PC-3 (cell line): ENCODE results near the gene APMAP. TPM values are rescaled to one million over a fixed set of nuclear protein-coding genes. Genes with fewer than 3 reads are reported as not detected.

Experiments
- ATAC-seq: fragments of 200-7000 bp; cut with Tn5 transposase; 2 replicates; pipeline ENCODE4 v1.9.1; 2020; ENCODE audit warnings: mild to moderate bottlenecking, moderate library complexity
- BruUV-seq: library from RNA; stranded (reverse); fragments of 400-500 nt; replicated peaks from 2 replicates; lab custom pipeline; 2021; lab: Mats Ljungman, UMichigan
- CTCF ChIA-PET: fragments of 300-600 bp; sonication (Branson Sonifier 250); formaldehyde crosslinking; loops from one replicate; lab custom pipeline; 2022; ENCODE audit warnings: antibody characterized with exemption; lab: Charles Lee
- POLR2A ChIA-PET: fragments of 300-600 bp; sonication (Branson Sonifier 250); formaldehyde crosslinking; loops from one replicate; lab custom pipeline; 2022; ENCODE audit warnings: antibody characterized with exemption; ENCODE audit not compliant: unreplicated experiment; lab: Charles Lee
- DNase-seq: peaks from one replicate; pipeline ENCODE4 v3.0.0-alpha.2; 2015
- H2AFZ ChIP-seq: fragments of 300-600 bp; sonication (generic); 2 replicates; pipeline ENCODE4 v1.6.0; 2016; ENCODE audit warnings: antibody characterized with exemption, low read length
- H3F3A ChIP-seq: fragments of 300-600 bp; sonication (generic); one replicate; pipeline ENCODE4 v1.6.0; 2017; ENCODE audit warnings: antibody characterized with exemption, low read length, control low read depth, mild to moderate bottlenecking; ENCODE audit not compliant: unreplicated experiment
- H3K27ac ChIP-seq: fragments of 300-600 bp; sonication (generic); 2 replicates; pipeline ENCODE4 v1.5.1; 2016; ENCODE audit warnings: mild to moderate bottlenecking, low read length
- H3K27me3 ChIP-seq: fragments of 300-600 bp; sonication (generic); 2 replicates; pipeline ENCODE4 v1.6.1; 2016; ENCODE audit warnings: low read length, mixed read lengths
- H3K36me3 ChIP-seq: fragments of 300-600 bp; sonication (generic); 2 replicates; pipeline ENCODE4 v1.6.1; 2016; ENCODE audit warnings: low read depth, mixed run types, low read length, mixed read lengths
- H3K4me1 ChIP-seq: fragments of 300-600 bp; sonication (generic); 2 replicates; pipeline ENCODE4 v1.5.1; 2016; ENCODE audit warnings: low read length; ENCODE audit not compliant: insufficient read depth
- H3K4me2 ChIP-seq: fragments of 300-600 bp; sonication (generic); 2 replicates; pipeline ENCODE4 v1.6.0; 2016; ENCODE audit warnings: low read length
- H3K4me3 ChIP-seq: fragments of 300-600 bp; sonication (generic); 2 replicates; pipeline ENCODE4 v1.5.1; 2016; ENCODE audit warnings: mild to moderate bottlenecking, low read length, mixed read lengths
- H3K79me2 ChIP-seq: fragments of 300-600 bp; sonication (generic); 2 replicates; pipeline ENCODE4 v1.6.1; 2017; ENCODE audit warnings: low read length, mixed read lengths
- H3K9ac ChIP-seq: fragments of 300-600 bp; sonication (generic); 2 replicates; pipeline ENCODE4 v1.6.0; 2016; ENCODE audit warnings: mild to moderate bottlenecking, low read length
- H3K9me2 ChIP-seq: fragments of 300-600 bp; sonication (generic); replicated peaks from 2 replicates; pipeline ENCODE4 v1.6.1; 2016; ENCODE audit warnings: mixed run types, low read length, mixed read lengths
- H3K9me3 ChIP-seq: fragments of 300-600 bp; sonication (generic); 2 replicates; pipeline ENCODE4 v1.6.1; 2016; ENCODE audit warnings: low read length, mixed read lengths
- H4K20me1 ChIP-seq: fragments of 300-600 bp; sonication (generic); 2 replicates; pipeline ENCODE4 v1.6.1; 2016; ENCODE audit warnings: low read length, mixed read lengths
- EZH2 ChIP-seq: fragments of 300-600 bp; sonication (generic); IDR thresholded peaks from one replicate; pipeline ENCODE4 v1.6.1; 2017; ENCODE audit warnings: antibody characterized with exemption, mild to moderate bottlenecking, low read length; ENCODE audit not compliant: unreplicated experiment
- EZH2phosphoT487 ChIP-seq: fragments of 300-600 bp; sonication (generic); IDR thresholded peaks from 2 replicates; pipeline ENCODE4 v1.6.1; 2018; ENCODE audit warnings: mild to moderate bottlenecking, antibody characterized with exemption, low read length, borderline replicate concordance
- intact Hi-C: fragments of 100-400 bp; cut with micrococcal nuclease; formaldehyde crosslinking; loops from 2 replicates; pipeline ENCODE4 v1.9.0; 2023
- total RNA-seq: library from RNA; depleted of rRNA; stranded (reverse); fragments of >200 nt; gene quantifications from 2 replicates; pipeline ENCODE4 v1.2.3, GENCODE V29; 2014
- TF ChIP-seq, protein P1 (sequence below): fragments of 300-600 bp; sonication (generic); conservative IDR thresholded peaks from 2 replicates; pipeline ENCODE4 v1.5.1; 2017; ENCODE audit warnings: antibody characterized with exemption, low read depth, mild to moderate bottlenecking, low read length

The APMAP gene
- total RNA-seq, 1 experiment from 2014 or later: 134 TPM

DNA sequence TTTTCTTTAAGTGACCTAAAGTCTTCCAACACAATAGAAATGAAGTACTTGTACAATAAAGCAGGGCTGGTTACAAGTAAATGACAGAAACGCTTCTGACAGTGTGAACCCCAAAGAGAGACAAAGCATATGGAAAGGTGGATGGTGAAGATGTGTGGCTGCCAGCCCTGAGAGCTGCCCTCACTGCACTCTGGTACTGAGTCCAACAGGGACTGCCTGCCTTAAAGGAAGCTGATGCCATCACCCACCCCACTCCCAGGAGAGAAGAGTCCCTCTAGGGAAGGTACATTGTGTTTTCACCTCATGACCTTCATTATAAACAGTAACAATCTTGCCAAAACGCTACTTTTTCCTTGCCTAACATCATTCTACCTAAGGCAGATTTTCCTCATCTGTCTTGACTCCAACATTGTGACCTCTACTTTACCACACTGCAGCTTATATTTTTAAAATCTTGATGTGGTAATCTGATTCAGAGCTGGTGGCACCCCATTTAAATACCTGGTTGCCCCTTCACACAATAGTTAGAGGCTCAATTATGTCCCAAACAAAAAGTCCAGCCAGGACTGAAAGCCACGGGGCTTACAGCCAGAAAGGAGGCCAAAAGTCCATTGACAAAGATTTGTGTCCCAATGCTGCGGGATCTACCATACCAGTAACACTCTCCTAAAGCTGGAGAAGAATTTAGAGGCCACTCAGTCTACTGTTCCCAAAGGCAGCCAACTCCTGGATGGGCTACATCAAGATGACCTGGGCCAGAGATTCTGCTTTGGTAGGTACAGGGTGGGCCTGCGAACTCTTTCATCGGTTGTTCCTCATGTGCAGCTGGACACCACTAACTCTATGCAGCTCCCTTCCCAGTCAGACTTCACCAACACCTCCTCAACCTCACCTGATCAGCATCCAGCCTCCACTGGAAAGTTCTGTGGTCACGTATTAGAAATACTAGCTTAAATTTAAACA, 4.4 kb downstream of the APMAP start:
- TF ChIP-seq, protein P1, sequence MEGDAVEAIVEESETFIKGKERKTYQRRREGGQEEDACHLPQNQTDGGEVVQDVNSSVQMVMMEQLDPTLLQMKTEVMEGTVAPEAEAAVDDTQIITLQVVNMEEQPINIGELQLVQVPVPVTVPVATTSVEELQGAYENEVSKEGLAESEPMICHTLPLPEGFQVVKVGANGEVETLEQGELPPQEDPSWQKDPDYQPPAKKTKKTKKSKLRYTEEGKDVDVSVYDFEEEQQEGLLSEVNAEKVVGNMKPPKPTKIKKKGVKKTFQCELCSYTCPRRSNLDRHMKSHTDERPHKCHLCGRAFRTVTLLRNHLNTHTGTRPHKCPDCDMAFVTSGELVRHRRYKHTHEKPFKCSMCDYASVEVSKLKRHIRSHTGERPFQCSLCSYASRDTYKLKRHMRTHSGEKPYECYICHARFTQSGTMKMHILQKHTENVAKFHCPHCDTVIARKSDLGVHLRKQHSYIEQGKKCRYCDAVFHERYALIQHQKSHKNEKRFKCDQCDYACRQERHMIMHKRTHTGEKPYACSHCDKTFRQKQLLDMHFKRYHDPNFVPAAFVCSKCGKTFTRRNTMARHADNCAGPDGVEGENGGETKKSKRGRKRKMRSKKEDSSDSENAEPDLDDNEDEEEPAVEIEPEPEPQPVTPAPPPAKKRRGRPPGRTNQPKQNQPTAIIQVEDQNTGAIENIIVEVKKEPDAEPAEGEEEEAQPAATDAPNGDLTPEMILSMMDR: no peak
- TF ChIP-seq EZH2phosphoT487 (no peak), EZH2 (no peak)
- Histone ChIP-seq H3K4me1 (peaks cover 21% of the 10 kb centered on the region), H3K27ac (no peak overlapping the region), H3K9me3 (no peaks in the 10 kb centered on the region), H3K4me2 (no peak overlapping the region), H3K4me3 (no peak overlapping the region), H3K27me3 (no peaks in the 10 kb centered on the region), H4K20me1 (no peaks in the 10 kb centered on the region), H3K36me3 (peaks cover 3% of the 10 kb centered on the region; the same call in 1 of the 2 replicates), H3K9me2 (no peaks in the 10 kb centered on the region), H3F3A (no peaks in the 10 kb centered on the region), H2AFZ (no peak overlapping the region), H3K9ac (no peak overlapping the region), H3K79me2 (peaks cover 84% of the 10 kb centered on the region)
- ATAC-seq: no peak
- ChIA-PET CTCF (interaction anchor here (0.9 kb wide), 1 partner anchor 58 kb away, joined by 4 read pairs; no protein-coding TSS in a partner anchor), POLR2A (no interaction called here)
- intact Hi-C loops: no loop called here
- no TSS peak for BruUV-seq
- no peak for DNase-seq

DNA sequence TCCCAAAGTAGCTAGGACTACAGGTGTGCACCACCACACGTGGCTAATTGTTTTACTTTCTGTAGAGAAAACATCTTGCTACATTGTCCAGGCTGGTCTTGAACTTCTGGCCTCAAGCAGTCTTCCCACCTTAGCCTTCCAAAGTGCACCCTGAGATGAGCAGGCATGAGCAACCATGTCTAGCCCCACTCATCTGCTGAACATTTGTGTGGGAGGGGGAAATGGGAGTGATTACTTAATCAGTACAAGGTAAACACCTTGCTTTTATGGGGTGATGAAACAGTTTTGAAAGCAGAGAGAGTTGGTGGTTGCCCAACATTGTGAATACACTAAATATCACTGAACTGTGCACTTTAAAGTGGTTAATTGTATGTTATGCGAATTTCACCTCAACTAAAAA, 5.3 kb downstream of the APMAP start:
- ATAC-seq (no peak), DNase-seq (no peak)
- Histone ChIP-seq H3K27me3 (no peaks in the 10 kb centered on the region), H3K36me3 (peaks cover 8% of the 10 kb centered on the region; the same call in 1 of the 2 replicates), H3F3A (no peaks in the 10 kb centered on the region), H3K9me2 (no peaks in the 10 kb centered on the region), H3K9me3 (no peaks in the 10 kb centered on the region), H3K27ac (no peak overlapping the region), H2AFZ (no peak overlapping the region), H3K4me2 (no peak overlapping the region), H3K4me3 (no peak overlapping the region), H3K9ac (no peak overlapping the region), H3K79me2 (peaks cover 82% of the 10 kb centered on the region), H3K4me1 (peaks cover 18% of the 10 kb centered on the region), H4K20me1 (no peaks in the 10 kb centered on the region)
- CTCF ChIA-PET: no interaction called here
- BruUV-seq: no TSS peak
- intact Hi-C loops: no loop called here
- TF ChIP-seq, protein P1: no peak
- no peak for TF ChIP-seq EZH2phosphoT487
- no peak for TF ChIP-seq EZH2
- POLR2A ChIA-PET: no interaction called here
